ENCODE measurements around the gene ROGDI. TPM values are rescaled to one million over a fixed set of nuclear protein-coding genes. Genes with fewer than 3 reads are reported as not detected.

Gene ROGDI
- total and polyA plus RNA-seq, 2 of the 13 experiments (the other 11 are each of a cell fraction or from before 2014, with no cell fraction given): 19.2 to 42.1 TPM

GRCh38 chr16:4846901-4847773 is 44.7 kb upstream of the ROGDI start, which contains the start of the genes GLYR1 and UBN1 (continued):
- no peak for TF ChIP-seq THAP7 (CRISPR knock-in tag; IDR thresholded peaks at IDR 0.05)
- peak; percentile 87 for TF ChIP-seq MNT (IDR thresholded peaks at IDR 0.05)
- no peak for TF ChIP-seq ZNF513 (CRISPR knock-in tag; conservative IDR thresholded peaks at IDR 0.05)
- TF ChIP-seq KLF13 (CRISPR knock-in tag; IDR thresholded peaks at IDR 0.05): no peak
- TF ChIP-seq ZNF644 (CRISPR knock-in tag; IDR thresholded peaks at IDR 0.05; ENCODE audit: low read depth): no peak
- no peak for TF ChIP-seq ATRX (CRISPR knock-in tag; IDR thresholded peaks at IDR 0.05; ENCODE audit: borderline replicate concordance)
- no peak for TF ChIP-seq ZFP41 (CRISPR knock-in tag; IDR thresholded peaks at IDR 0.05; ENCODE audit: borderline replicate concordance)
- TF ChIP-seq SMYD3 (CRISPR knock-in tag; IDR thresholded peaks at IDR 0.05): no peak
- no peak for TF ChIP-seq GRHL1 (CRISPR knock-in tag; conservative IDR thresholded peaks at IDR 0.05)
- TF ChIP-seq KLF11 (CRISPR knock-in tag; IDR thresholded peaks at IDR 0.05): no peak
- no peak for TF ChIP-seq ZNF282 (IDR thresholded peaks at IDR 0.05; ENCODE audit: partially characterized antibody)
- no peak; the same call in 1 of the 2 replicates for TF ChIP-seq STAT6 (CRISPR knock-in tag; IDR thresholded peaks at IDR 0.05; ENCODE audit: borderline replicate concordance)
- TF ChIP-seq ZNF33A (CRISPR knock-in tag; IDR thresholded peaks at IDR 0.05; ENCODE audit: borderline replicate concordance): no peak
- no peak for TF ChIP-seq ZNF225 (CRISPR knock-in tag; IDR thresholded peaks at IDR 0.05)
- TF ChIP-seq SCMH1 (CRISPR knock-in tag; IDR thresholded peaks at IDR 0.05; ENCODE audit: borderline replicate concordance): no peak
- 0 out of 2 replicates have a peak, but pooled peaks have one; percentile 26 for TF ChIP-seq KLF6 (CRISPR knock-in tag; IDR thresholded peaks at IDR 0.05)
- no peak for TF ChIP-seq ZNF441 (CRISPR knock-in tag; IDR thresholded peaks at IDR 0.05; ENCODE audit: borderline replicate concordance)
- no peak for TF ChIP-seq SSRP1 (CRISPR knock-in tag; IDR thresholded peaks at IDR 0.05)
- TF ChIP-seq ZNF138 (CRISPR knock-in tag; IDR thresholded peaks at IDR 0.05; ENCODE audit: low read depth): peak; percentile 49; the same call in 1 of the 2 replicates
- no peak for TF ChIP-seq ZNF879 (CRISPR knock-in tag; IDR thresholded peaks at IDR 0.05)
- no peak for TF ChIP-seq ISX (CRISPR knock-in tag; conservative IDR thresholded peaks at IDR 0.05)
